H1 (cell line): ENCODE measurements around the gene SUOX. TPM values are rescaled to one million over a fixed set of nuclear protein-coding genes. Genes with fewer than 3 reads are reported as not detected.

Source experiments
- CBX8 ChIP-seq: fragments of 300-800, 300-1000 bp; sonication (generic); IDR thresholded peaks from 2 replicates; pipeline ENCODE4 v1.7.1; 2016; ENCODE audit warnings: low read depth, low read length, borderline replicate concordance
- RAD21 ChIP-seq, 2 experiments: IDR thresholded peaks in 1 of 2; conservative IDR thresholded peaks in 1 of 2; 2 replicates each; pipeline ENCODE4 v1.6.1; 2011; ENCODE audit warnings: low read depth in 2 of 2, low read length in 2 of 2, improper control_type of control experiment in 1 of 2, inconsistent platforms in 1 of 2, mild to moderate bottlenecking in 1 of 2, moderate library complexity in 1 of 2
- RBBP5 ChIP-seq: IDR thresholded peaks from 2 replicates; pipeline ENCODE4 v1.7.1; 2012; ENCODE audit warnings: low read depth, mild to moderate bottlenecking, inconsistent platforms, low read length, moderate library complexity, borderline replicate concordance
- TBP ChIP-seq: IDR thresholded peaks from 2 replicates; pipeline ENCODE4 v1.6.1; 2011; ENCODE audit warnings: low read depth, low read length, improper control_type of control experiment
- polyA plus RNA-seq, 7 experiments: library from polyadenylated mRNA; depleted of rRNA in 3 of 7; stranded (reverse) in 5 of 7; unstranded in 2 of 7; fragments of >200 nt in 5 of 7; fragments of 200-250 nt in 2 of 7; gene quantifications; 1 replicate in 5 of 7; 2 replicates in 1 of 7; 4 replicates in 1 of 7; pipeline versions ENCODE4 v1.2.1 to v1.2.3, GENCODE V29; 2011 to 2013; ENCODE audit warnings: missing spikeins in 2 of 7, mixed read lengths in 2 of 7
- total RNA-seq: library from RNA; stranded (reverse); fragmentation: NEBNext Ultra II Directional; extraction: Animal tissue kit (Norgen Biotek cat#: 25700); gene quantifications from 2 replicates; pipeline ENCODE4 v1.2.1, GENCODE V29; 2021
- TF ChIP-seq, protein P1 (sequence below): fragments of 300-600 bp; sonication (generic); IDR thresholded peaks from 2 replicates; pipeline ENCODE4 v1.7.1; 2012; ENCODE audit warnings: low read length, moderate library complexity, mild to moderate bottlenecking, inconsistent platforms; ENCODE audit not compliant: insufficient replicate concordance

SUOX gene
- total and polyA plus RNA-seq, 2 of the 8 experiments (the other 6 are each of a cell fraction or from before 2014, with no cell fraction given), result 22.5 to 31.3 TPM

DNA sequence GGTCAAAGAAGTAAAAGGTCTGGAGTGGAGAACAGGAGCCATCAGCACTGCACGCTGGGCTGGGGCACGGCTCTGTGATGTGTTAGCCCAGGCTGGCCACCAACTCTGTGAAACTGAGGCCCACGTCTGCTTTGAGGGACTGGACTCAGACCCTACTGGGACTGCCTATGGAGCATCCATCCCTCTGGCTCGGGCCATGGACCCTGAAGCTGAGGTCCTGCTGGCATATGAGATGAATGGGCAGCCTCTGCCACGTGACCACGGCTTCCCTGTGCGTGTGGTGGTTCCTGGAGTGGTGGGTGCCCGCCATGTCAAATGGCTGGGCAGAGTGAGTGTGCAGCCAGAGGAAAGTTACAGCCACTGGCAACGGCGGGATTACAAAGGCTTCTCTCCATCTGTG lies 7.1 kb downstream of the SUOX start (continued):
- TF ChIP-seq, protein P1, sequence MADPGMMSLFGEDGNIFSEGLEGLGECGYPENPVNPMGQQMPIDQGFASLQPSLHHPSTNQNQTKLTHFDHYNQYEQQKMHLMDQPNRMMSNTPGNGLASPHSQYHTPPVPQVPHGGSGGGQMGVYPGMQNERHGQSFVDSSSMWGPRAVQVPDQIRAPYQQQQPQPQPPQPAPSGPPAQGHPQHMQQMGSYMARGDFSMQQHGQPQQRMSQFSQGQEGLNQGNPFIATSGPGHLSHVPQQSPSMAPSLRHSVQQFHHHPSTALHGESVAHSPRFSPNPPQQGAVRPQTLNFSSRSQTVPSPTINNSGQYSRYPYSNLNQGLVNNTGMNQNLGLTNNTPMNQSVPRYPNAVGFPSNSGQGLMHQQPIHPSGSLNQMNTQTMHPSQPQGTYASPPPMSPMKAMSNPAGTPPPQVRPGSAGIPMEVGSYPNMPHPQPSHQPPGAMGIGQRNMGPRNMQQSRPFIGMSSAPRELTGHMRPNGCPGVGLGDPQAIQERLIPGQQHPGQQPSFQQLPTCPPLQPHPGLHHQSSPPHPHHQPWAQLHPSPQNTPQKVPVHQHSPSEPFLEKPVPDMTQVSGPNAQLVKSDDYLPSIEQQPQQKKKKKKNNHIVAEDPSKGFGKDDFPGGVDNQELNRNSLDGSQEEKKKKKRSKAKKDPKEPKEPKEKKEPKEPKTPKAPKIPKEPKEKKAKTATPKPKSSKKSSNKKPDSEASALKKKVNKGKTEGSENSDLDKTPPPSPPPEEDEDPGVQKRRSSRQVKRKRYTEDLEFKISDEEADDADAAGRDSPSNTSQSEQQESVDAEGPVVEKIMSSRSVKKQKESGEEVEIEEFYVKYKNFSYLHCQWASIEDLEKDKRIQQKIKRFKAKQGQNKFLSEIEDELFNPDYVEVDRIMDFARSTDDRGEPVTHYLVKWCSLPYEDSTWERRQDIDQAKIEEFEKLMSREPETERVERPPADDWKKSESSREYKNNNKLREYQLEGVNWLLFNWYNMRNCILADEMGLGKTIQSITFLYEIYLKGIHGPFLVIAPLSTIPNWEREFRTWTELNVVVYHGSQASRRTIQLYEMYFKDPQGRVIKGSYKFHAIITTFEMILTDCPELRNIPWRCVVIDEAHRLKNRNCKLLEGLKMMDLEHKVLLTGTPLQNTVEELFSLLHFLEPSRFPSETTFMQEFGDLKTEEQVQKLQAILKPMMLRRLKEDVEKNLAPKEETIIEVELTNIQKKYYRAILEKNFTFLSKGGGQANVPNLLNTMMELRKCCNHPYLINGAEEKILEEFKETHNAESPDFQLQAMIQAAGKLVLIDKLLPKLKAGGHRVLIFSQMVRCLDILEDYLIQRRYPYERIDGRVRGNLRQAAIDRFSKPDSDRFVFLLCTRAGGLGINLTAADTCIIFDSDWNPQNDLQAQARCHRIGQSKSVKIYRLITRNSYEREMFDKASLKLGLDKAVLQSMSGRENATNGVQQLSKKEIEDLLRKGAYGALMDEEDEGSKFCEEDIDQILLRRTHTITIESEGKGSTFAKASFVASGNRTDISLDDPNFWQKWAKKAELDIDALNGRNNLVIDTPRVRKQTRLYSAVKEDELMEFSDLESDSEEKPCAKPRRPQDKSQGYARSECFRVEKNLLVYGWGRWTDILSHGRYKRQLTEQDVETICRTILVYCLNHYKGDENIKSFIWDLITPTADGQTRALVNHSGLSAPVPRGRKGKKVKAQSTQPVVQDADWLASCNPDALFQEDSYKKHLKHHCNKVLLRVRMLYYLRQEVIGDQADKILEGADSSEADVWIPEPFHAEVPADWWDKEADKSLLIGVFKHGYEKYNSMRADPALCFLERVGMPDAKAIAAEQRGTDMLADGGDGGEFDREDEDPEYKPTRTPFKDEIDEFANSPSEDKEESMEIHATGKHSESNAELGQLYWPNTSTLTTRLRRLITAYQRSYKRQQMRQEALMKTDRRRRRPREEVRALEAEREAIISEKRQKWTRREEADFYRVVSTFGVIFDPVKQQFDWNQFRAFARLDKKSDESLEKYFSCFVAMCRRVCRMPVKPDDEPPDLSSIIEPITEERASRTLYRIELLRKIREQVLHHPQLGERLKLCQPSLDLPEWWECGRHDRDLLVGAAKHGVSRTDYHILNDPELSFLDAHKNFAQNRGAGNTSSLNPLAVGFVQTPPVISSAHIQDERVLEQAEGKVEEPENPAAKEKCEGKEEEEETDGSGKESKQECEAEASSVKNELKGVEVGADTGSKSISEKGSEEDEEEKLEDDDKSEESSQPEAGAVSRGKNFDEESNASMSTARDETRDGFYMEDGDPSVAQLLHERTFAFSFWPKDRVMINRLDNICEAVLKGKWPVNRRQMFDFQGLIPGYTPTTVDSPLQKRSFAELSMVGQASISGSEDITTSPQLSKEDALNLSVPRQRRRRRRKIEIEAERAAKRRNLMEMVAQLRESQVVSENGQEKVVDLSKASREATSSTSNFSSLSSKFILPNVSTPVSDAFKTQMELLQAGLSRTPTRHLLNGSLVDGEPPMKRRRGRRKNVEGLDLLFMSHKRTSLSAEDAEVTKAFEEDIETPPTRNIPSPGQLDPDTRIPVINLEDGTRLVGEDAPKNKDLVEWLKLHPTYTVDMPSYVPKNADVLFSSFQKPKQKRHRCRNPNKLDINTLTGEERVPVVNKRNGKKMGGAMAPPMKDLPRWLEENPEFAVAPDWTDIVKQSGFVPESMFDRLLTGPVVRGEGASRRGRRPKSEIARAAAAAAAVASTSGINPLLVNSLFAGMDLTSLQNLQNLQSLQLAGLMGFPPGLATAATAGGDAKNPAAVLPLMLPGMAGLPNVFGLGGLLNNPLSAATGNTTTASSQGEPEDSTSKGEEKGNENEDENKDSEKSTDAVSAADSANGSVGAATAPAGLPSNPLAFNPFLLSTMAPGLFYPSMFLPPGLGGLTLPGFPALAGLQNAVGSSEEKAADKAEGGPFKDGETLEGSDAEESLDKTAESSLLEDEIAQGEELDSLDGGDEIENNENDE, result no peak
- no peak for TF ChIP-seq RAD21 (IDR thresholded peaks at IDR 0.05 in 1 of 2, conservative IDR thresholded peaks at IDR 0.05 in 1 of 2; ENCODE audit: low read depth in 2 of 2, low read length in 2 of 2)
- TF ChIP-seq CBX8, result no peak
- TF ChIP-seq TBP, result no peak
- TF ChIP-seq RBBP5, result no peak
